ENCODE results near the gene ATRNL1.

Gene ATRNL1

GRCh38 chr10:115996031-115996430, 902.9 kb downstream of the ATRNL1 start:
- no peak overlapping the region for H3K4me3 ChIP-seq (ENCODE audit: low read length)
- H3K9me3 ChIP-seq (replicated peaks; ENCODE audit: insufficient read depth, low read length): no peaks in the 10 kb centered on the region
- no peaks in the 10 kb centered on the region for H3F3A ChIP-seq (ENCODE audit: insufficient read depth, low read length)
- H3K9me2 ChIP-seq (replicated peaks; ENCODE audit: insufficient read depth, low read length): no peaks in the 10 kb centered on the region
- no peaks in the 10 kb centered on the region for H3K36me3 ChIP-seq (replicated peaks; ENCODE audit: insufficient read depth, low read length)
- H2AFZ ChIP-seq (ENCODE audit: low read length): no peak overlapping the region
- no peak for TF ChIP-seq EZH2 (optimal IDR thresholded peaks at IDR 0.05; ENCODE audit: low read depth, low read length)
- no peak for DNase-seq
- no peak overlapping the region for H3K9ac ChIP-seq (ENCODE audit: low read length)
- H3K4me2 ChIP-seq (ENCODE audit: low read depth, low read length): no peak overlapping the region
- no peak overlapping the region for H3K27ac ChIP-seq (ENCODE audit: low read length)
- no peaks in the 10 kb centered on the region for H4K20me1 ChIP-seq (ENCODE audit: insufficient read depth, low read length)
- no peaks in the 10 kb centered on the region for H3K79me2 ChIP-seq (ENCODE audit: low read length)
- H3K4me1 ChIP-seq (ENCODE audit: low read length): peaks cover 9% of the 10 kb centered on the region; the same call in 1 of the 2 replicates
- no peaks in the 10 kb centered on the region for H3K27me3 ChIP-seq (replicated peaks; ENCODE audit: insufficient read depth, low read length)

DNA sequence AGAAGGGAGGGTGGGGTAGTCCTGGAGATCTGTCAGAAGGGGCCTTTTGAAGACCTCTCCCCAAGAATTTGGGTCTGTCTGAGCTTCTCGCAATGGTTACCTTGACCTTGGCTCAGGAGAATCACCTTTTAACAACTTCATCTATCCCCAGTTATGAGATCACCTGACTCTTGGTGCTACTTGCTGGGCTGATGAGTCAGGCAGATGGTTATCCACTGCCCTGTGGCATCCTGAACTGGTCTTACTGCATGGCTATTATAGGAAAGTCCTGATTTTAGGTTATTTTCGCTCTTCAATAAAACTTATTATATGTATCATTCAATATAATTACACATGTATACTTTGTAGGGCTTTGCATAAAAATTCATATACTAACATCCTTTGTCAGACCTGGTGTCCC, 905.1 kb downstream of the ATRNL1 start:
- Histone ChIP-seq H3F3A (ENCODE audit: insufficient read depth, low read length) (no peaks in the 10 kb centered on the region), H3K9ac (ENCODE audit: low read length) (no peak overlapping the region), H4K20me1 (ENCODE audit: insufficient read depth, low read length) (no peaks in the 10 kb centered on the region), H3K27ac (ENCODE audit: low read length) (no peak overlapping the region), H3K4me3 (ENCODE audit: low read length) (no peak overlapping the region), H3K79me2 (ENCODE audit: low read length) (no peaks in the 10 kb centered on the region), H3K4me1 (ENCODE audit: low read length) (peaks cover 9% of the 10 kb centered on the region; the same call in 1 of the 2 replicates), H3K9me3 (replicated peaks; ENCODE audit: insufficient read depth, low read length) (no peaks in the 10 kb centered on the region), H3K9me2 (replicated peaks; ENCODE audit: insufficient read depth, low read length) (no peaks in the 10 kb centered on the region), H3K36me3 (replicated peaks; ENCODE audit: insufficient read depth, low read length) (no peaks in the 10 kb centered on the region), H3K4me2 (ENCODE audit: low read depth, low read length) (no peak overlapping the region), H2AFZ (ENCODE audit: low read length) (no peak overlapping the region), H3K27me3 (replicated peaks; ENCODE audit: insufficient read depth, low read length) (no peaks in the 10 kb centered on the region)
- DNase-seq: no peak
- TF ChIP-seq CTCF (IDR thresholded peaks at IDR 0.05; ENCODE audit: low read length) (no peak), EZH2 (optimal IDR thresholded peaks at IDR 0.05; ENCODE audit: low read depth, low read length) (no peak), EZH2phosphoT487 (IDR thresholded peaks at IDR 0.05; ENCODE audit: low read length) (no peak)

All from MM.1S (cell line).